Spinal cord (tissue), 10 donors: ENCODE data around the gene FAT4. TPM values are rescaled to one million over a fixed set of nuclear protein-coding genes. Genes with fewer than 3 reads are reported as not detected.
A peak's percentile ranks its signal among the peaks of the same experiment; 100 is the strongest.

Experiments
- DNase-seq, 6 donors: peaks; one replicate each; pipeline versions ENCODE4 v3.0.0 to v3.0.0-alpha.2; 2013 to 2015; ENCODE audit warnings: low spot score in 6 of 6, low read depth in 4 of 6
- H3K27ac ChIP-seq: one replicate; pipeline ENCODE4 v1.5.1; 2013; ENCODE audit warnings: low read depth, low read length, control low read depth
- H3K27me3 ChIP-seq: one replicate; pipeline ENCODE4 v1.6.1; 2013; ENCODE audit warnings: low read length; ENCODE audit not compliant: control insufficient read depth, insufficient read depth
- H3K36me3 ChIP-seq: one replicate; pipeline ENCODE4 v1.6.1; 2013; ENCODE audit warnings: low read length; ENCODE audit not compliant: control insufficient read depth, insufficient read depth
- H3K4me1 ChIP-seq: one replicate; pipeline ENCODE4 v1.6.1; 2013; ENCODE audit warnings: low read length; ENCODE audit not compliant: control insufficient read depth, insufficient read depth
- H3K4me3 ChIP-seq: one replicate; pipeline ENCODE4 v1.5.1; 2013; ENCODE audit warnings: low read depth, low read length, control low read depth
- H3K9me3 ChIP-seq: one replicate; pipeline ENCODE4 v1.6.1; 2013; ENCODE audit warnings: low read length; ENCODE audit not compliant: control insufficient read depth, insufficient read depth
- WGBS: methylation state at CpG from one replicate; pipeline ENCODE4 v1.1.5; 2013; ENCODE audit warnings: missing lambda C conversion rate; ENCODE audit not compliant: insufficient coverage; 5-methylcytosine and 5-hydroxymethylcytosine counted together
- polyA plus RNA-seq, 2 donors: library from polyadenylated mRNA; unstranded; fragments of 120-200 nt; gene quantifications; one replicate each; pipeline ENCODE4 v1.2.1, GENCODE V29; 2013; ENCODE audit not compliant: insufficient read length in 2 of 2
- total RNA-seq, 2 donors: library from RNA; depleted of rRNA in 1 of 2; stranded (reverse); fragments of 120-200 nt in 1 of 2; fragments of >200 nt in 1 of 2; gene quantifications; one replicate each; pipeline versions ENCODE4 v1.2.3 to v1.2.4, GENCODE V29; 2013 to 2014
- donor health status: healthy.

The FAT4 gene
- total and polyA plus RNA-seq, 4 donors = 14.3 to 85.5 (median 45.8) TPM

DNA sequence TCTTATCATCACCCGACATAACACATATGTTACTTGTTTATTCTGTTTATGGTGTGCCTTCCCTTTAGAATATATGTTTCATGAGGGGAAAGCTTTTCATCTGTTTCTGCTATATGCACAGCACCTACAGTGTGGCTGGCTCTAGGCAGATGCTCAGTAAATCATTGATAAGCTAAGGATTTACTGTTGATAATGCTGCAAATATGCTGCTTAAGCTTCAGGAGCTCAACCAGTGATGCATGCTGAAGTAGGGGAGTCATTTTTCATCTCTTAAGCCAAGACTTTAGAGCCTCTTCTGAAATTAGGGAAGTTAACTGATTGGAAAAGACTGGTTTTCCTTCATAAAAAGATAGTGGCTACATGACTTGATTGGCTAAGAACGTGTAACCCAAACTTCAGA, 16.4 kb downstream of the FAT4 start:
- DNase-seq = no peak
- no CpG with 5 or more reads among the region's 2 CpGs for WGBS
- Histone ChIP-seq H3K4me3 (no peak overlapping the region), H3K27me3 (no peaks in the 10 kb centered on the region), H3K36me3 (no peaks in the 10 kb centered on the region), H3K4me1 (no peaks in the 10 kb centered on the region), H3K27ac (no peak overlapping the region), H3K9me3 (no peaks in the 10 kb centered on the region)

DNA sequence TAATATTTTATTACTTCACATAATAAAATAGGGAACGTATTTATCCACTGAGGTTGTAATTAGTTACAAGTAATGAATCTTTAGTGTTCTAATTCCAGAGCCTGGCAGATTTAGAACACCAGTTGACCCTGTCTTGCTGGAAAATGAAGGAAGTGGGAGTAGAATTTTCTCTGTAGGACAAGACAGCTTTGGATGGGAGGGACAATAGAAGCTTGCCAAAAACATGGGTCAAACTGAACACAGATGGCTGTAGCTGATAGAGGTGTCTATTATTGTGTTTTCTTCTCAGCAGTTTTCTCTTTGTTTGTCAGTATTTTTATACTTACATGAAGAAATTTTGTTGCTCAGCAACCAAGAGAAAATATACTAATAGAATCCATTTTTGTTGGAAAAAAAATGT, 20.2 kb downstream of the FAT4 start:
- Histone ChIP-seq H3K36me3 (no peaks in the 10 kb centered on the region), H3K27me3 (no peaks in the 10 kb centered on the region), H3K4me3 (no peak overlapping the region), H3K4me1 (no peaks in the 10 kb centered on the region), H3K9me3 (no peaks in the 10 kb centered on the region), H3K27ac (no peak overlapping the region)
- peak in 1 of 6 donors; percentile 57 for DNase-seq
- WGBS = no CpG with 5 or more reads among the region's 1 CpG

GRCh38 chr4:125338814-125339213, 24.1 kb downstream of the FAT4 start:
- Histone ChIP-seq H3K4me3 (no peak overlapping the region), H3K27ac (no peak overlapping the region), H3K36me3 (no peaks in the 10 kb centered on the region), H3K4me1 (no peaks in the 10 kb centered on the region), H3K9me3 (no peaks in the 10 kb centered on the region), H3K27me3 (no peaks in the 10 kb centered on the region)
- no peak for DNase-seq
- WGBS = 100% methylated on average over 2 of the region's 4 CpGs

DNA sequence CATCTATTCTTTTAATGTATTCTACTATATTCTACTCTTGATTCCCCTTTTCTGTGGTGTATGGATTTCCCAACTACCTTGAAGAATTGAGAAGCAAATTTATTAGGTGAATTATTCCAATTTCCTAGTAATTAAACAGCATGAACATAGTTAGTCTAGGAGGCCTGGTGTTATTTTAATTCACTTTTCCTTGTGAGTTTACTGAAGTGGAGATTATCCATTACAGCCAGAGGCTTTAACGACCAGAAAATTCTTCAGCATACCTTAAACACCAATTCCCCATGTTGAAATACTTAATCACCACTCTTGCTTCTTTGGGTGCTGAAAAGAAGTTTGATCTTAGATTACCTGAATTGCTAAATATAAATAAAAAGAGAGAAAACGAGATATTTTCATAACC, 29.4 kb downstream of the FAT4 start:
- Histone ChIP-seq H3K4me3 (no peak overlapping the region), H3K36me3 (no peaks in the 10 kb centered on the region), H3K9me3 (no peaks in the 10 kb centered on the region), H3K27me3 (no peaks in the 10 kb centered on the region), H3K27ac (no peak overlapping the region), H3K4me1 (no peaks in the 10 kb centered on the region)
- WGBS = no CpG with 5 or more reads among the region's 2 CpGs
- DNase-seq = peak in 1 of 6 donors; percentile 56

GRCh38 chr4:125346616-125347015, 31.9 kb downstream of the FAT4 start:
- H3K27me3 ChIP-seq = no peaks in the 10 kb centered on the region
- no peaks in the 10 kb centered on the region for H3K4me1 ChIP-seq
- 38% methylated on average over 4 of the region's 4 CpGs for WGBS
- H3K9me3 ChIP-seq = no peaks in the 10 kb centered on the region
- H3K4me3 ChIP-seq = no peak overlapping the region
- no peaks in the 10 kb centered on the region for H3K36me3 ChIP-seq
- H3K27ac ChIP-seq = no peak overlapping the region
- no peak for DNase-seq

GRCh38 chr4:125350470-125351135, 35.8 kb downstream of the FAT4 start:
- DNase-seq = peak in 2 of 6 donors; percentile 52 to 62
- H3K9me3 ChIP-seq = no peaks in the 10 kb centered on the region
- WGBS = no CpG with 5 or more reads among the region's 4 CpGs
- no peaks in the 10 kb centered on the region for H3K27me3 ChIP-seq
- H3K27ac ChIP-seq = peak overlapping the region; percentile 67
- no peak overlapping the region for H3K4me3 ChIP-seq
- no peaks in the 10 kb centered on the region for H3K4me1 ChIP-seq
- no peaks in the 10 kb centered on the region for H3K36me3 ChIP-seq

DNA sequence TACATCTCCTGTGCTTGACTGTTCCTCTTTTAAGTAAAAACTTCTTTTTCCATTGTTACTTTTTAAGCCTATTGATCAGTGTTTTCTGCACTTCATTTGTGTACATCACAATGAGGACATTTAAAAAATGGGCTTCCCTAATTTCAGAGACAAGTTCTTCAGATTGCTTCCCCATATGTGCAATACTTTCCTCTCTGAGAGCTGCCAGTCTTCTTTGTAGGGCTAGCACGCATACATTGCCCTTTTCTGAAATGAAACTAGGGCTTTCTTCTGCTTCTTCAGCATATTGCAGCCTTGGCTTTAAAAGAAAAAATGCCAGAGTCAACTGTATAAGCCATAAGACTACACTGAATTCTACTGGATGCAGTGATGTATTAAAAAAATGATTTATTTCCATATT, 37.8 kb downstream of the FAT4 start:
- Histone ChIP-seq H3K9me3 (no peaks in the 10 kb centered on the region), H3K36me3 (no peaks in the 10 kb centered on the region), H3K27ac (no peak overlapping the region), H3K27me3 (no peaks in the 10 kb centered on the region), H3K4me3 (no peak overlapping the region), H3K4me1 (no peaks in the 10 kb centered on the region)
- no CpG with 5 or more reads among the region's 1 CpG for WGBS
- DNase-seq = no peak

DNA sequence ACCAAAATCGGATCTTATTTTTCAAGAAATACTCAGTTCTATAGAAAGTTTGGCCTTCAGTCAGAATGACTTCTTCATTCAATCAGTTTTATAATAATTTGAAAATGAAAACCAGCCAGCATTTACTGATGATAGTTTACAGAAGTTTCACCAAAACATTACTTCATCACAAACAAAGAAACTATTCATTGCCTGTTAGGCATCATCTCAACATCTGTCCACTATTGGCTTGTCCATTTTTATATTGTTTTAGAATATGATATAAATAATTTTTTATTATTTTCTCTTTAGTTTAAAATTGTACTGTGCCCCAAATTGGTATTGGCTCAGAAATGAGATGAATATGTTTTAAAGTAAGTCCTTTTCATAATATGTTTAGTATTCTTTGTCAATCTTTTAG, 38.4 kb downstream of the FAT4 start:
- no peaks in the 10 kb centered on the region for H3K36me3 ChIP-seq
- WGBS = no CpG with 5 or more reads among the region's 1 CpG
- H3K27me3 ChIP-seq = no peaks in the 10 kb centered on the region
- no peaks in the 10 kb centered on the region for H3K9me3 ChIP-seq
- no peak for DNase-seq
- H3K27ac ChIP-seq = no peak overlapping the region
- H3K4me3 ChIP-seq = no peak overlapping the region
- H3K4me1 ChIP-seq = no peaks in the 10 kb centered on the region

DNA sequence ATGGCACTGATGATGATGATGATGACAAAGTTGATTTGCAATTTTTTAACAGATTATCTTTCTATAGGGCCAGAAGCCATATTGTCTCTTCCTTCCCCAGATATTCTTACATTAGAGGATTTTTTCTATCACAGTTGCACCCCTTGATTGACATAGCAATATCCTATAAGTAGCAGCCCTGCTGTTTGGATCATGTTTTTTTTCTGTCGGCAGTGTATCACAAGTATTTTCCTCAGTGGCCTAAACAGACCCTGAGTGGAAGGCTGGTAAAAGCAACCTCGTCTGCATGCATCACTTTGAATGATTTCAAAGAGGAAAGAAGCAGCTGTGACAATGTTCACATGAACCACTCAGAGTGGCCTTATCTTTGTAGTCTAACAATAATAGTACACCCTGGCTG, 41.0 kb downstream of the FAT4 start:
- WGBS = 53% methylated on average over 2 of the region's 2 CpGs
- Histone ChIP-seq H3K4me3 (no peak overlapping the region), H3K27ac (no peak overlapping the region), H3K4me1 (no peaks in the 10 kb centered on the region), H3K36me3 (no peaks in the 10 kb centered on the region), H3K27me3 (no peaks in the 10 kb centered on the region), H3K9me3 (no peaks in the 10 kb centered on the region)
- no peak for DNase-seq

DNA sequence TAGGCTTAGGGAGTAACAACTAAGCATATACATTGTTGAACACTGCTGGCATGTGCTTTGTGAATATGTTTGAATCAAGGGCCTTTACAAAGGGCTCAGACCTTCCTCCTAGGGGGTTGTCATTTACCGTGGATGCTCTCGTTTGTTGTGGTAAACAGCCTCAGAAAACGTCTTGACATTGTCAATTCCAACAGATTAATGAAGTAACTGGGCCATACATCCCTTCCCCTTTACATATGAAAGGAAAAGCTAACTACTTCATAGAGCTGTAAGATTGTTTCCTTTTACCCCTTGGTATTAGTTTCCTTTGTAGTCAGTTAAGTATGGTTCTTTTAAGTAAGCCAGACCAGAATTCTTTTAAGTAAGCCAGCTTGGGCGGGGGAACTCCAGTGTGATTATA, 42.9 kb downstream of the FAT4 start:
- no peak for DNase-seq

More for the DNA sequence above, 42.9 kb downstream of the FAT4 start:
- no peaks in the 10 kb centered on the region for H3K4me1 ChIP-seq
- no peaks in the 10 kb centered on the region for H3K36me3 ChIP-seq
- no peaks in the 10 kb centered on the region for H3K27me3 ChIP-seq
- no peak overlapping the region for H3K4me3 ChIP-seq
- no peak overlapping the region for H3K27ac ChIP-seq
- H3K9me3 ChIP-seq = no peaks in the 10 kb centered on the region
- no CpG with 5 or more reads among the region's 4 CpGs for WGBS
